GM18511 (cell line): Measurements from ENCODE around the gene F2R.
"Not testable (repeated sequence)": the region's sequence is repeated elsewhere in the genome, so short reads cannot be mapped to it uniquely, and the experiment has no call there.

Experiments used
- ATAC-seq: cut with Tn5 transposase; IDR thresholded peaks from one replicate; pipeline ENCODE4 v1.9.1; 2021; ENCODE audit warnings: mild to moderate bottlenecking, moderate library complexity; ENCODE audit not compliant: unreplicated experiment

F2R gene

DNA sequence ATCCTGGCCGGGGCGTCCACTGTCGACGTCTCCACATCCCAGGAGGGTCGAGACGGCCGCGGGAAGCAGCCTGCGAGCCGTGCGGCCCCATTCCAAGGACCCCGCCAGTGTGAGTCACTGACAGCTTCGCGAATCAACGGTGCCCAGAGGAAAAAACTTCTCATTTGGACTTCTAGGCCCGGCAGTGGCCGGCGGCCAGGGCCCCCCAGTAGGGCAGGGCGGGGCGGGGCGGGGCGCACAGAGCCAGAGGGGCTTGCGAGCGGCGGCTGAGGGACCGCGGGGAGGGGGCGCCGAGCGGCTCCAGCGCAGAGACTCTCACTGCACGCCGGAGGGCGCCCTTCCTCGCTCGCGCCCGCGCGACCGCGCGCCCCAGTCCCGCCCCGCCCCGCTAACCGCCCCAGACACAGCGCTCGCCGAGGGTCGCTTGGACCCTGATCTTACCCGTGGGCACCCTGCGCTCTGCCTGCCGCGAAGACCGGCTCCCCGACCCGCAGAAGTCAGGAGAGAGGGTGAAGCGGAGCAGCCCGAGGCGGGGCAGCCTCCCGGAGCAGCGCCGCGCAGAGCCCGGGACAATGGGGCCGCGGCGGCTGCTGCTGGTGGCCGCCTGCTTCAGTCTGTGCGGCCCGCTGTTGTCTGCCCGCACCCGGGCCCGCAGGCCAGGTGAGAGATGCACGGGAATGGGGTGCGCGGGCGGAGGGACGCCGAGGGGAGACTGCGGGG lies at the start of gene F2R:
F2R (plus strand) TSS at position 391 of the 720 bp plus-strand sequence; CDS start at position 573, 182 bp downstream.
- ATAC-seq: peak; percentile 72

- no peak for ATAC-seq
Measured at GRCh38 chr5:76667495-76667894, 48.4 kb upstream of the F2R start.

DNA sequence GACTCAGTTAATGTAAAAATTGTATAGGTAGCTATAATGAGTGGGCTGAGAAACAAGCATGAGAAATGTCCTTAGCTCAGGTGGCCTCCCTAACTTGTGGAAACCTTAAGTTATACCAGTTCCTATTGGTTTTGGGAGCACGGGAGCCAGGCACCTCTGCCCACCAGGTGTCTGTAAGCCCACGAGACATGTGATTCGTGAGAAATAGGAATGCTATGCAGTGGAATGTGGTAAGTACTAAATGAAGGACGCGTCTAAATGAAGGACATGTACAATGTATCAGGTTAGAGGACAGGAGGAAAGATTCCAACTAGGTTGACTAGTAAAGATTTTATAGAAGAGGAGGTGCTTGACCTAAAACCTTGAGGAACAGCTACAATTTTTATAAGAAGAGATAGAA lies 46.7 kb upstream of the F2R start:
- ATAC-seq: no peak

- no peak for ATAC-seq
Measured at GRCh38 chr5:76670508-76670907, 45.4 kb upstream of the F2R start.

GRCh38 chr5:76672242-76672641 lies 43.7 kb upstream of the F2R start:
- ATAC-seq: no peak

DNA sequence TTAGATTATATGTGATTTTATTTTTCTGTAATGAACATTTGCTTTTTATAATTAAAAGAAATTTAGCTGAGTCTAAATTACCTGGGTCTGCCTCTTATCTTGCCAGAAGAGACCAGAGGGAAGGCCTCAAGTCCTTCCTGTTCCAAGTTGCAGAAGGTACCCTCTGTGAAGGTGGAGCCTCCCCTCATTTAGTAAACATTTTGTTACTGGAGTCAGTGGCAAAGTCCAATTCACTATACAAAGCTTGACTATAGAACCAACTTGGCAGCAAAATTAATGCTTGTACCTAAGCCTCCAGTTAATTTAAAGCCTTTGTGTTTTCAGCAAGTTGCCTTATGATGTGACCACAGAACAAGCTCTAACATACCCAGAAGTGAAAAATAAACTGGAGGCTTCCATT lies 42.8 kb upstream of the F2R start:
- ATAC-seq: no peak

DNA sequence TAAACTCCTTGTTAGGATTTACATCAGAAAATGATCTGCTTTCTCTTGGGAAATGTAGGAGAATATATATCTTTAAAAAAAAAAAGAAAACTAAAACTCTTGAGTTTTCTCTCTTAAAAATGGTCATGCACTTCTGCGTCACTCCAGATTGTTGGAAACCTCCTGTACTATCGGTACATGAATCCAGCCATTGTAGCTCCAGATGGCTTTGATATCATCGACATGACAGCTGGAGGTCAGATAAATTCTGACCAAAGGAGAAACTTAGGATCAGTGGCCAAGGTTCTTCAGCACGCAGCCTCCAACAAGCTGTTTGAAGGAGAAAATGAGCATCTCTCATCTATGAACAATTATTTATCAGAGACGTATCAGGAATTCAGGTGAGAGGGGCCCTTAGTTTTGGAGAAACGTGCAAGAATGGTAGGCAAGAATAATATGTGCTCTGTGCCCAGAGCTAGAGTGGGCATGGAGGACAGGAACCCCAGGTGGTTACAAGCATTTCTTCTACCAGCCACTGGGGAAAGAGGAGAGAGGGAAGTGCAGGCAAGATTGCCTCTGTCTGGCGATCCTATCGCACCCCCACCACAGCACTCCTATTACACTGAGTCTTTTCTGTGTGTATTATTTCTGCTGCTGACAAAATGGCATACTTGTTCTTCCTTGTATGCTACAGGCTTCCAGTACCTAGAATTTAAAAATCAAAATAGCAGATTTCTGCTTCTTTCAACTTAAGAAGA lies 41.4 kb upstream of the F2R start:
- ATAC-seq: no peak

DNA sequence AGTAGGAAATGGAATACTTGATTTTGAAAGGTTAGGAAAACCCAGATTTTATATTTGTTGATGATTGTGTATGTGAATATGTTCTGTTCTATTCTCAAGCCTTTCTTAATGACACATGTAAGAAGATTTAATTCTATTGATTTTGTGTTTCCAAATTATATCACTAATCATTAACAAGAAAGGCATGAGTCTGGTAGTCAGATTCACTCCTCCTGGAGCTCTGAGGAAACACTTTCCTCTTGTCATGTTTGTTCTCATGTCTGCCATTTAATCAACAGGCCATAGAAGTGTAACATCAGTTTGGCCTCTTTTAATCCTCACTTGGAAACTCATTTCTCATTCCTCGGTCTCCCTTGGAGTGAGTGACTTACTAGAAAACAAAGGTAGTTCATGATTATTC lies 40.6 kb upstream of the F2R start:
- no peak for ATAC-seq

- ATAC-seq: no peak
Measured at GRCh38 chr5:76677849-76678472, 38.0 kb upstream of the F2R start.

GRCh38 chr5:76679231-76679630 lies 36.7 kb upstream of the F2R start:
- no peak for ATAC-seq

- not testable (repeated sequence) for ATAC-seq
Measured at GRCh38 chr5:76680826-76681225, 35.1 kb upstream of the F2R start.

DNA sequence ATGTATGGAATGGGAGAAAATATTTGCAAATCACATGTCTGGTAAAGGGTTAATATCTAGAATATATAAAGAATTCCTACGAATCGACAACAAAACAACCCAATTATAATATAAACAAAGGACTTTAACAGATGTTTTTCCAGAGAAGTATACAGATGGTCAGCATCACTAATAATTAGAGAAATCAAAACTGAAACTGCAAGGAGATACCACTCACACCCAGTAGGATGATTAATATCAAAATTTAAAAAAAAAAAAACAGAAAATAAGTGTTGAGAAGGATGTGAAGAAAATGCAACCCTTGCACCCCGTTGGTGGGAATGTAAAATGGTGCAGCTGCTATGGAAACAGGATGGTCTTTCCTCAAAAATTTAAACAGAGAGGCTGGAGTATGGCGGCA lies 34.6 kb upstream of the F2R start:
- ATAC-seq: no peak

- no peak for ATAC-seq
Measured at GRCh38 chr5:76682387-76682786, 33.5 kb upstream of the F2R start.

GRCh38 chr5:76683816-76684731 lies 31.9 kb upstream of the F2R start:
- ATAC-seq: no peak

GRCh38 chr5:76684756-76685519 lies 31.0 kb upstream of the F2R start:
- ATAC-seq: no peak

- ATAC-seq: no peak
Measured at GRCh38 chr5:76685704-76686103, 30.2 kb upstream of the F2R start.

GRCh38 chr5:76688212-76688611 lies 27.7 kb upstream of the F2R start:
- no peak for ATAC-seq

DNA sequence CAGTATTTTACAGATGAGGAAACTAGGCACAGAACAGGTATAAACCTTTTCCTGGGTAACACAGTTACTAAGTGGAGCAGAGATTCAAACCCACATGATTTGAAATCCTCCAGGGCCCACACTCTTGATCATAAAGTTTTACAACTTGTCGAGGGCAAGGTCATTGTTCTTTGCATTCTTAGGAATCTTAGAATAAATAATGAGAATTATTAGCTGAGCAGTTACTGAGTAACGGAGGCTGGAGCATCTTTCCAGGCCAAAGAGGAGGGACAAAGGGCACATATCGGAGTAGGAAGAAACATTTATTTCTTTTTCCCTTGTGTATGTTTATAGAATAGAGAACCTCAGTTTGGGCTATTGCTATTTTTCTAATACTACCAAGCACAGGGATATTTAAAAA lies 27.1 kb upstream of the F2R start:
- no peak for ATAC-seq

GRCh38 chr5:76689321-76690036 lies 26.4 kb upstream of the F2R start:
- no peak for ATAC-seq
